GM18519 (cell line): ENCODE results near the gene LAPTM5.
"Not testable (repeated sequence)": the region's sequence is repeated elsewhere in the genome, so short reads cannot be mapped to it uniquely, and the experiment has no call there.

Source experiments
- ATAC-seq: cut with Tn5 transposase; IDR thresholded peaks from one replicate; pipeline ENCODE4 v1.9.1; 2021; ENCODE audit warnings: mild to moderate bottlenecking, moderate library complexity; ENCODE audit not compliant: unreplicated experiment, low FRiP score

LAPTM5 gene

DNA sequence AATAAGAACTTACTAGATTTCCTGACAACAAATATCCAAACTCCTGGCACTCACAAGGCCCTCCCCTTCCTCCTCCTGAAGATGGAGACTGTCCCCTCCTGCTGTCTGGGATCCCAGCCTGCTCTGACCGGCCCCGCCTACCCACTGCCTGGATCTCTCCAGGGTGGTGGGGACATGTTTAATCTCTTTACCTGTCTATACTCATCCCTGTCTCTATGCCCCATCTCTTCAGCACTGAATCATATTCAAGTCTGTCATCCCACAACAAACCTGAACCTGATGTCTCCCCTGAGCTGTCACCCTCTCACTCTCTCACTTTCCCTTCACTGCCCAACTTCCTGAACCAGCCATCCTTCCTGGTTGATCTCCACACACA, 56.3 kb downstream of the LAPTM5 start:
- no peak for ATAC-seq

DNA sequence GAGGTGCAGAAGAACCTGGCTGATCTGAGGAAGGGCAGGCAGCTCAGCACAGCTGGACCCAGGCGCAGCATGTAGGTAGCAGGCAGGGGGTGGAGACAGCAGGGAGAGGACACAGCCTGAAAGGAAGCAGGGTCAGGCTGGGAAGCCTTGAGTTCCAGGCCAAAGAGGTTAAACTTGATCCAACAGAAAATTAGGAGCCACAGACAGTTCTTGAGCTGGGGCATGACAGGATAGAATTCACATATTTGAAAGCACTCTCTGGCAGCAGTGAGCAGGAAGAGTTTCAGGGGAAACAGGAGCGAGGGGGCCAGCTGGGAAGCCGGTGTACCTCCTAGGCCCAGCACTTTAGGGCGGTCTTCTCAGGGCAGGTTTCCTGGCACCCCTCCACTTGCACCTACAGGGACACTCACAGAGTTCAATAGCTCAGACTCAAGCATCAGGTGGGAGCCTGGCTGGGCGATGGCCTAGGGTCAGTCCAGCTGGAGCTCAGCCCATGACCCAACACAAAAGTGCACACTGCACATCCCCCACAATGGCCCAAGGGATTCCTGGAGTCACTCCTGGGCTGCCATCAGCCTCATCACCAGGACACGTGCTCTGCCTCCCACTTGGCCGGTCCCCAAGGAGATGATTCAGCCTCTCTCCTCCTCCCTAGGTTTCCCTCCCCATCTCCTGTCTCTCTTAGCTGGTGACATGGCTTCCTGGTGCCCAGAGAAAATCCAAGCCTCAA, 56.9 kb downstream of the LAPTM5 start:
- ATAC-seq: no peak

DNA sequence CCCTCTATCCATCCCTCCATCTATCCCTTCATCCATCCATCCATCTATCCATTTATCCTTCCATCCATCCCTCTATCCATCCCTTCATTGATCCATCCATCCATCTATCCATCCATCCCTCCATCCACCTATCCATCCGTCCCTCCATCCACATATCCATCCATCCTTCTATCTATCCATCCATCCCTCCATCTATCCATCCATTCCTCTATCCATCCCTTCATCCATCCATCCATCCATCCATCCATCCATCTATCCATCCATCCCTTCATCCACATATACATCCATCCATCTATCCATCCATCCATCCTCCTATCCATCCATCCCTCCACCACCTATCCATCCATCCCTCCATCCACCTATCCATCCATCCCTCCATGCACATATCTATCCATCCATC, 57.8 kb downstream of the LAPTM5 start:
- no peak for ATAC-seq

DNA sequence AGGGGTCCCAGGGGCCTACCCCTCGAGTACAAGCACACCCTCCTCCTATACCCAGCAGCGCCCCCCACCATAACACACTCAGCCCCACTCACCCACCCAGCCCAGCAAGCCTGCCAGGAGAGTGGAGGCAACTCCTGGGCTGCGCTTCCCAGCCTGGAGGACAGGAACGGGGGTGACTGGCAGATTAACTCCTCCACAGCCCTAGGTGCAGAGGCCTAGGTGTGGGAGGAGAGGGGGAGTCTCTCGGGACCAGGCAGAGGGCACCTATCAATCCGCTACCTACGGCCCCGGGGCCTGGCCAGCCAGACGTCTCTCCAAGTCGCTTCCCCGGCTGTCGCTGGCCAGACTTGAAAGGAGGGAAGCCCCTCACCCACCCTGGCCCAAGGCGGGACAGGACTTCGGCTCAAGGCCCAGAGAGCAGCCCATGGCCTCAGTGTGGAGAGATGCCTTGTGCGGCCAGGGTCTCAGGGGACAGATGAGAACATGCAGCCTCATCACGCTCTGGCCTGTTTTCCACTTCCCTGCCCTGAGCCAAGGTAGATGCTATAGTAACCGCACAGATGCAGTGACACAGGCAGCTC, 59.1 kb downstream of the LAPTM5 start:
- ATAC-seq: no peak

DNA sequence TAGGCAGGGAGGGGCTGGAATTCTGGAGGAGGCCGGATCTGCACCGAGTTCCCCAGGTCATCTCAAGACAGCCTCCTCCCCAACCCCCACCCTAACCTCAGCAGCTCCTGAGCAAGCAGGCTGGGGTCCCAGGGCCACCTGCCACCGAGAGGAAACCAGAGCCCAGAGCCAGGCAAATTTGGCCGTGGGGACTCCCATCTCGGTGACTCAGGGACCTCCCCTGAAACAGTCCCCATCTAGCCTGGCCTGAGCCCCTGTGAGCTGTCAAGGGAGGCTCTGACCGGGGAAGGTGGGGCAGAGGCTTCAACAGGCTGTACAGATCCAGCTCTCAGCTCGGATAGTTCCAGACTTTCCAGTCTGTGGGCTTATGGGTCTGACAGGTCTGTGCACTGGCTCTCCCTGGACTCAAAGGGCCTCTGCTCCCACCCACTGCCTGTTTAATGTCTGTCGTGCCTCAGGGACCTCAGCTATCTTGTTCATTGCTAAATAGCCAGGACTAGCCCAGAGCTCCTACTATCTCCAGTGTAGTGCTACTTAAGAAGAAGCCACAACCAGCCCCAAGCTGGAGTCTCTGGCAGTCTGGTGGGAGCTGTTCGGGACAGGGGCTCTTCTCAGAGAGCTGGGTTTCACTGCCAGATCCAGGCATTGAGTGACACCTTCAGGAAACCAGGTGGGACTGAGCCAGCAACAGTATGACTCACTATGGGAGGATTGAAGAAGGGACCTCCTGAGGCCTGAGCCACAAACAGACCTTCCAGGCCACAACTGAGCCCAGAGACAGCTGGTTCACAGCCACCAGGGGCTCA, 59.8 kb downstream of the LAPTM5 start:
- ATAC-seq: no peak

DNA sequence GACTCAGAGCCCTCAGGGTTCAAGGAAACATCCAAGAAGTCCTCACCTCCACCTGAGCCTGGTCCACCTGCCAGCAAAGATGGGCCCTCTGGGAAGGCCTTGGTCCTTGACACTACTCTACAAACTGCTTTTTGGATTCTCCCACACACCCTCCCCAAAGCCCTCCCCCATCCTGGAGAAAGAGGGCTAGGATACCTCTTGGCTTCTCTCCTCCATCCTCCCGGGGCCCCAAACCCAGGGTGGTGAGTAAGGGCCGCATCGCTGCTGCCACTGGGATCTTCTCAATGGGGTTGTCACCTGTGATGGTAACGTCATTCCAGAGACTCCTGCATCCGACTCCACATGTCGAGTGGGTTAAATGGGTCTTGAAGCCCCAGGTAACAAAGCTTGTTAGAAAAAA, 60.7 kb downstream of the LAPTM5 start:
- no peak for ATAC-seq

DNA sequence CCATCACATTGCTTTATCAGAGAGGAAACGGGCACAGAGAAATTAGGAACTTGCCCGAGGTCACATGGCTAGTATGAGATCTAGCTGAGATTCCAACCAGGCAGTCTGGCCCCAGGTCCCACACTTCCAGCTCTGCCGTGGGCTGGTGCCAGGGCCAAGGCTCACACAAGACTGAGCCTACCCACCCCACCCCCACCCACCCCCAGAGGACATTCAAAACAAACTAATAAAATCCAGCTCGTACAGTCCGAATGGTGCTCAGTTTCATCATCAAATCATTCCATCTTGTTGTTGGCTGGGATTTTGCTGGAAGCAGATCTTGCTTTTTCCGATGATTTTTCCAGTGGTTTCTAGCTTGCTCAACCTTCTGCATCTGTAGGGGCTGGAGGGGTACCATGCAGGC, 62.1 kb downstream of the LAPTM5 start:
- ATAC-seq: no peak

DNA sequence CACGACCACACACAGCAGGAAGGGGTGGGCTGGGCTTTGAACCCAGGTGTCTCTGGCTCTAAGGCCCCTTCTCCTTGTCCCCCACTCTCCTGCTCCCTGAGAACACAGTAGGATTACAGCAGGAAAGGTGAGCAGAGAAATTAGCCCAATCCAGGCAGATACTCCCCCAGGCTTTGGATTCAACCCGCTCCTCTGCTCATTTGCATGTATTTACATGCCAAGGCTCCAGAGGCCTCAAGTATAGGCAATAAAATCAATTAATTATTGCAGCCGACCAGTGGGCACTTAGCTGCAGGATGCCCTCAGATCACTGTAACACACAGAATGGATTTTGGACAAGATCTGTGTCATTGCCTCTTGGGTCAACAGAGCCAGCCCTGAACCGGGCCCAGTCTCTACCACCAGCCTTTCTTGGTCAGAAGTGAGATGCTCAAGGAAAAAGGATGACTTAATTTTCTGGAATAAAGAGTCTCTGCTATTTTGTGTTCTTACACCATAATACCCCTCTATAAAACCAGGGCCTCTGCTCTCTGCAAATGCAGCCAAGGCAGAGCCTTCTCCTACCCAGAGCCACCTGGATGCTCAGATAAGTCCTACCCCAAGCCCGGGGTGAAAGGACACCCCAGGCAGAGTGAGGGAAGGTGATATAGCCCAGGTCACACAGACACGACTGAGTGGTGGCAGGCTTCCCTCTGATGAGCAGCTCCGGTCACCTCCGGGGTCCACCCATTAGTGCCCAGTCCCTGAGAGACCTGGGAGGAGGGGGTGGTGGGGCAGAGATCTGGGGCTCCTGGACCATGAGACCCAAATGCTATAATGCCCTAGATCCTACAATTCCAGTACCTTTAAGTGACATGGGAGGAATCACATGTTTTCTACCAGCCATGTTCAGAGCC, 63.0 kb downstream of the LAPTM5 start:
- ATAC-seq: no peak

DNA sequence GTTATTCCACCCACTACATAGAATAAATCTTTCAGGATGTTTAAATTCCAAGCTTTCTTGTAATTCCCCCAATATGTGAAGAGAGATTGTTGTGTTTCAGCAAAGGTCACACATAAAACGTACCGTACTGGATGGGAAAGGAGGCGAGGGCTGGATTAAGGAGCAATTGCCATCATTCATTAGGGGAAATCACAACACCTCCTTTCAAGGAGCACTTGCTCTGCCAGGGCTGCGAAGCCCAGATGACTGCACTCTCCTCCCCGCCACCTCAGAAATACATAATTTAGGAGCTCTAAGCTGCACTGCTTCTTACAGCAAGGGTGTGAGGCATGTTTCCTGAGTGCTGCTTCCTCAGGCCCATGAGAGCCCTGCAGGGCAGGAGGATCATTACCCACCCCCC, 63.8 kb downstream of the LAPTM5 start:
- no peak for ATAC-seq

DNA sequence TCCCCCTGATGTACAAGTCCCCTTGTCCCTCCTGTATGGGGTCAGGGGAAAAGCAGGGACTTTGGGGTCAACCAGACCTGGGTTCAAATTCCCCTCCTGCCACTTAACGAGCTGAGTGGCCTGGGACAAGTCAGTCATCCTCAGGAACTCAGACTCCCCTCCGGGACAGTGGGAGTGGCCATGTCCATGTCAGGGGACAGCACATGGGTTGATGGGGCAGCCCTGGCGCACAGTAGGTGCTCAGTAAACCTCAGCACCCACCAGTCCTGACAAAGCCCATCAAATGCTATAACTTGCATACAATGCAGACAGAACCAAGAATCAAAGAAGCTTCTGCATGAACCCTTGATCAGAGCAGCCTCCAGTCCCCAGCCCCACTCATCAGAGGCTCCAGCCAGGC, 64.2 kb downstream of the LAPTM5 start:
- ATAC-seq: no peak

DNA sequence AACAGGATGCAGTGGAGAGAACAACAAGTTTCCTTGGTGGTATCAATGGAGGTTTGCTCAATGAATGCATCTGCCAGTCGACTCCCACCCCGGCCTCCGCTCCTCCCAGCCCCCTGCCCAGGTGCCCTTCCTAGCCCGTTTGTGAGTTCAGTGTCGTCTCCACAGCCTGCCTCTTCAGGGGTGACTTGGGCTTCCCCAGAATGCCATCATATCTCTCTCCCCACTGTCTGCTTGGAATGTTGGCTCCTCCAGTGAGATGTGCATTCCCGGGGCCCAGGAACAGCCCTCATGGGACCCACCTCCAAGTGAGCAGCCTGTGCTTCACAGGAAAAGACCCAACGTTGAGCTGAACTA, 64.6 kb downstream of the LAPTM5 start:
- no peak for ATAC-seq

DNA sequence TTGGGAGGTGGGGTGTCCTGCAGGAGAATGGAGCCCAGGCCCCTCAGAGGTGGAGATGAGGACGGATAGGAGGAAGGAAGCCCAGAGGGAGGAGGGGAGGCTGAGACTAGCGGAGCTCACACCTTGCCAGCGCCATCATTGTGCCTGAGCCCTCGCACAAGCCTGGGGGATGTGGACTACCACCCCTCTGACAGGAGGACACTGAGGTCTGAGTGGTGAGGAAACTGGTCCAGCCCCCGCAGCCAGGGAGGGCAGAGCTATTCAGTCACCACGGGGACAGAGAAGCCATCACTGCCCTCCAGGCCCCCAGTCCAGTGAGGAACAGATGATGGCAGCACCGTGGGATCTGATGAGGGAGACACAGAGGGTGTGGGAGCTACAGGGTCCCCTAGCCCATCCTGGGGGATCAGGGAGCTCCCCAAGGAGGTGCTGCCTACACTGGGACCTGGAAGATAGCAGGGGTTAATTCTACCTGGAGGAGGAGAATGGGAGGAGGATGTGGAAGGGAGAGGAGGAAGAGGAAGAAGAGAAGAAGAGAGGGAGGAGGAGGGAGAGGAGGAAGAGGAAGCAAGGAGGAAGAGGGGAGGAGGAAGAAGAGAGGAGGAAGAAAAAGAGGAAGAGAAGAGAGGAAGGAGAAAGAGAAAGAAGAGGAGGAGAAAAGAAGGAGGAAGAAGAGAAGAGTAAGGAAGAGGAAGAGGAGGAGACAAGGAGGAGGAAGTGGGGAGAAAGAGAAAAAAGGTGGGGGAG, 65.2 kb downstream of the LAPTM5 start:
- no peak for ATAC-seq

DNA sequence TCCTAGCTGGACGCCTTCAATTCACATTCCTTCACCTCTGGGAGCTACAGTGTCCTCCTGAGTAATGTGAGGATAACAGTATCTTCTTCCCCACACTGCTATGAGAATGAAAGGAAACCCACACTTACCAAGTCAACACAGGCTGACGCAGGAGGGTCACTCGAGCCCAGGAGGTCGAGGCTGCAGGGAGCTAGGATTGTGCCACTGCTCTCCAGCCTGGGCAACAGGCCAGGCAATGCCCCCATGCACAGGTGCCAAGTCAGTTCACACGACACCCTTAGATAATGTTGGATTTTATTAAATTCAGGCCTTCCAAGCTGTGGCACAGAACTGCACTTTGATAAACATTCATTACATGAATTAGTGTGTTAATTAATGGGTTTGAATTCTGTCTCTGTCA, 66.1 kb downstream of the LAPTM5 start:
- no peak for ATAC-seq

DNA sequence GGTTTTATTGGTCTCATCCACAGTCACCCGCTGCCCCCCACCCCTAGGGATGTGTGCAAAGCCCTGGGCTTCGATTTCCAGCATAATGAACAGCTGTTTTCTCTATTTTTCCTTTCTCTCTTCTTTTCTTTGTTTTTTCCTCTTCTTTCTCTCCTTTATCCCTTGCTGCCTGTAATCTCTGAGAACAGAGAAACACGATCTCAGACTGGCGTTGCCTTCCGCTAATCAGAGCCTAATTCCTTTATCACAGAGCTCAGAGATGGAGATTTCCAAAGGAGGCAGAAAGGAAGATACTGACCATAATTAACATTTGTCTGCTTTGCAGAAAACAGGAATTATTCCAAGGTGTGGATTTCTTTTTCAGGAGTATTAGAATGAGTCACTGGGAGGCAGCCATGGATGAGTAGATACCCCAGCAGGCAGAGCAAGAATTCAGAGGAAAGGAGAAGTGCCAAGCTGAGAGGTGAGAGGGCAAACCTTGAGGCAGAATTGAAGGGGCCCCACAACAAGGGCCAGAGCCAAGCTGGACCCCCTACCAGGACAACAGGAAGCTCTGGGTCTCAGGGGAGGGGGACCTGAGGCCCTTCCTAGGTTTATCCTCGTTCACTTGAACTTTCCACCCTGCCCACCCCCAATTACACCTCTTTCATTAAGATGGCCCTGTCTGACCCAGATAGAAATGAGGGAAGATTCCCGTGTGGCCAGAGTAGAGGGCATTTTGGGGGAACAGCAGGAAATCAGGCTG, 67.5 kb downstream of the LAPTM5 start:
- no peak for ATAC-seq

DNA sequence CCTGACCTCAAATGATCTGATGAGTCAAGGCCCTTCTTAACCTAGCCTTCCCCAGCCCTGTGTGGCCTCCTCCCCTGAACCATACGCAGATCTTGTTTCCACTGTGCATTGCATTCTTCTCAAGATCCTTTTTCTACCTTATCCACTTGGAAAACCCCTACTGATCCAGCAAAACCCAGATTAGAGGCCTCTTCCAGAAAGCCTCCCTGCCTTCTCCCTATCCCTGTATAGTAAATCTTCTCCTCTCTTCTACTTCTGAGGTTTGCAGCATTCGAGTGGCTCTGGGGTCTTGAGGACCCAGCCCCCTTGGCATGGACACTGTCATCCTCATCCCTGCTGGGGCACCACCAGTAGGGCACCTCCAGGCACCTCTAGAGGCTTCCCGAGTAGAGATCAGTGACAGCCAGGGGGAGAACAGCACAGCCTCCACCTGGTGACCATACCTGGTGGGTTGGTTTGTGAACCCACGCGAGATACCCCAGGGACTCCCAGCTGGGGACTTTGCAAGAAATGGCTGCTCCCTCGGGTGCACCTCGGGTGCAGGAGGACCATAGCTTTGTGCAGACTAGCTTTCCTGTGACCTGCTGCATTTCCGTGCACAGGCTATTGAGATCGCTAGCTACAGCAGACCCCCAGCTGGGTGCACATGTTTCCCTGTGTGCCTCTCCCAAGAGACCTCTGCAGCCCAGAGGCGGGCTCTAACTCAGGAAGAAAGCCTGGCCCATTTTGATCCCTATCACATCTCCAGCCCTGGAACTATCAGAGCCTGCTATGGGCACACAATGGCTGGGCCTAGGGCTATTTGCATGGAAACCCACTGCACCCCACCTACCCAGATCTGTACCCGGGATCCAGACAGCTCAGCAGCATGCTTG, 68.4 kb downstream of the LAPTM5 start:
- no peak for ATAC-seq

DNA sequence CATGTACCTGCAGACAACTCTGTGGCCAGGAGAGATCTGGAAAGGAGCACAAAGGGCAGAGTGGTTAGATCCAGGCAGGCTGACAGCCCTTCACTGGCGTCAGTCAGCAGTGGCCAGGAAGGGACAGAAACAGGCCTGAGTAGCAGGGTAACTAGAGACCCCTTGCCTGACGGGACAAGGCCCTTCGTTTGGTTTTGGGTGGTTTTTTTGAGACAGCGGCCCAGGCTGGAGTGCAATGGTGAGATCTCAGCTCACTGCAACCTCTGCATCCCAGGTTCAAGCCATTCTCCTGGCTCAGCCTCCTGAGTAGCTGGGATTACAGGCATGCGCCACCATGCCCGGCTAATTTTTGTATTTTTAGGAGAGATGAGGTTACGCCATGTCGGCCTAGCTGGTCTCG, 69.1 kb downstream of the LAPTM5 start:
- not testable (repeated sequence) for ATAC-seq

DNA sequence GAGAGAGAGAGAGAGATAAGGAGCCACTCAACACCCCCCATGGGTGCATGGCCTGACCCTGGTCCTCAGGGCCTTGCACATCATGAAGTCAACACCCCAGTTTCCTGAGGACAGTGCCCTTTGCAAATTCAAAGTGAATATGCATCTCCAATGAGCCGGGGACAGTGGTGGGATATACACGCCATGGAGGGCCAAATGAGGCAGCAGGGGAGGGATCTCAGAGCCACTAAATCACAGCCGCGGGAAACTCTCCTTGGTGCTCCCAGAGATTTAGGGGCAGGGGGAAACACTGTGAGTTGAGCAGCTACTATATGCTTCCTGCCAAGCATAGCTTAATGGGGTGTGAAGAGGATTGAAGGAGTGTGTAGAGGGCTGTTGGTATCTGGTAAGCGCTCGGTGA, 69.7 kb downstream of the LAPTM5 start:
- no peak for ATAC-seq

DNA sequence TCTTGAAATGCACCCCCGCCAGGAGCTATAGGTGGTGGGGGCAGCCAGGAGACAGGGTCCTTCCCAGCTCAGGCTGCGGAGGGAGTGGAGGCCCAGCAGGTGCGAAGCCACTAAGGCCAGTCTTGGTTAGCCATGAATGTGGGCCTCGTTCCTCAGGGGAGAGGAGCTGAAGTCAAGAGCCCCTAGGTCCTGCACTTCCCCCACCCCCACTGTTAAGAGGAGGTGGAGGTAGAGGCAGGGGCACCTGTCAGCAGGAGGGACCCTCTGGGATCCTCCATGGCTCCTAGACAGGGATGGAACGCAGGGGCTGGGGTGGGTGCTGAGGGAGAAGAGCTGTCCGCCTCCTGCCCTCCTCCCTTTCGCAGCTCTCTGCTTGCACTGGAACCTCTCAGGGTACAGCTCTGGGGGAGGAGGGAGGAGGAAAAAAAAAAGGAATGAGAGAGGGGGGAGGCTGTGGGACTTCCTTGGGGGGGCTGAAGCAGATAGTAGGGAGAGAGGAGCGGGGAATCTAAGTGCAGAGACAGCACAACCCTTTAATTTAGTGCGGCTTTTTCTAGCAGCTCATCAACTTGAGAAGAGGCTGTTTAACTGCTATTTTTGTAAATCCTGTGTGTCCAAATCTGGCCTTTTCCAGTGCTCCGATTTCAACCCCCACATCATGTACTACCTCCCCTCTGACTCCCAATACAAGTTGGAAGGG, 71.2 kb downstream of the LAPTM5 start:
- no peak for ATAC-seq
